HG02852 (cell line): ENCODE data around the gene PCDHGC3.
A peak's percentile ranks its signal among the peaks of the same experiment; 100 is the strongest.

Experiments
- ATAC-seq: cut with Tn5 transposase; IDR thresholded peaks from one replicate; pipeline ENCODE4 v1.9.1; 2021; ENCODE audit warnings: mild to moderate bottlenecking, moderate library complexity; ENCODE audit not compliant: unreplicated experiment

PCDHGC3 gene

DNA sequence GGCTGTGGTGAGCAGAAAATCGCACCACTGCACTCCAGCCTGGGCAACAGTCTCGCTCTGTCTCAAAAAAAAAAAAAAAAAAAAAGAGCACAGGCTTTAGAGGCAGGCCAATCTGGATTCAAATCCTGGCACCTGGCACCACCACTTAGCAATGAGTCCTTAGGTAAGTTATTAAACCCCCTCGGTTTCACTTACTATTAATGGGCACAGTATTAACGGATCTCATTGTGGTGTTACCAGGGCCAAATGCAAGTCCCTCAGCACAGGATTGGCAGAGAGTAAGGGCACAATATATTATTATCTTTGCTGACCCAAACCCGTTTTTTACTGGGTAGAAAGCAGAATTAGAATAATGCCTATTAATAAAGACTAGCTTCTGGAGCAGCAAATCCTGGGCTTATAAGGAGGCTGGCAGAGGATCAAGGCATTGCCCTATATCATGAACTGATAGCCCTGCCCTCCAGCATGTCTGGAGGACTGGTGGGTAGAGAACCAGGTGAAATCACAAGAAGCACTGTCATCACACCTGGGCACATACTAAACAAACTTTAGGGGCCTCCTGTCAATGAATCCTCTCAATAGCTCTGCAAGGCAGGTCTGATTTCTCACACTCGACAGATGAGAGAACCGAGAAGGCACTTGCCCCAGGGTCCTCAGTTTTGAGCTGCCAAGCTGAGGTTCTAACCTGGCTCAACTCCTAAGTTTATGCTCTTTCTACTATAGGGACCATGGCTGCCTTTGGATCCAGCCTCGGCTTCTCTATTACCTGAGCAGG is 30.8 kb downstream of the PCDHGC3 start:
- no peak for ATAC-seq

DNA sequence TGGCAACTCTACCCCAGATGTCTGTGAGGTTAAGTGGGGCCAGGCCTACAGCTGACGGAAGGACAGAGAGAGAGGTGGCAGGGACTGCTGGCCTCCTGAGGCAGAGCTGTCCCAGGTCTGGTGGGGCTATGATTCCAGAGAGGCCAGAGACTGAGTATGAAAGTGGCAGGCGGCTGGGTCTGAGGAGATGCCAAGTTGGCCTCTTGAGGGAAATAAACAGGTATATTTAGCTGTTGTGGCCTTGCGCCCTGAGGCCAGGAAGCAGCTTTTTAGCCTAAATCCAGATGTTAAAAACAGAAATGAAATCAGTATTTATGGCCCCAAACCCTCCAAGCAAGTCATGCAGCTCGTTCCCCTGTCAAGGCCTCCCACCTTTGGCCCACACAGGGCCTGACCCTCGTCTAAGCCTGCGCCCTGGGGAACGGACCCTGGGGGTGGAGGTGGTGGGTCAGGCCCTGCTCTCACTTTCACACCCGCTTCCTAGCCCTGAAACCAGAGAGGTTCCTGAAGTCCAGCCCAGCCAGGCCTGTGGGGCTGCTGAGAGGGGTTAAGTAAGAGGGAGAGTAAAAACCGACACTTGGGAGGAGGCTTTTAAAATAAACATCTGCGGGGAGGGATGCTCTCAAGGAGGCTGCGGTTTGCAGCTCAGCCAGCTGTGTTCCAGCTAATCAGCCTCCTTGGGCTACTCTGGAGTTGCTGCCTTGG is 31.8 kb downstream of the PCDHGC3 start:
- peak; percentile 46 for ATAC-seq

DNA sequence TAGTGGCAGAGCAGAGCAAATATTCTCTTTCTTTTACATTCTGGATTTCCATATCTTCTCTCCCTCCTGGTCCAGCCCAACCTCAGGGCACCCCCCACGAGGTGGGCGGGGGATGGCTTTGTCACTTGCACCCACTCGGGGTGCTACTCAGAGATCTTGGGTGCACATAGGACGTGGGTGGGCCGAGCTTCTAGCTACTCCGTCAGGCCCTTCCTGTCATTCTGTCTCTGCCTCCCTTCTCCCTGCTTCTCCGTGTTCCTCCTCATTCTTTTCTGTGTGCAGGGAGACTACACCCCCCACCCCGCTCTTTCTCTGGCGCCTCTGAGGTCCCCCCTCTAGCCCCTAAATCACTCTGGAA is 32.7 kb downstream of the PCDHGC3 start:
- ATAC-seq, result no peak

DNA sequence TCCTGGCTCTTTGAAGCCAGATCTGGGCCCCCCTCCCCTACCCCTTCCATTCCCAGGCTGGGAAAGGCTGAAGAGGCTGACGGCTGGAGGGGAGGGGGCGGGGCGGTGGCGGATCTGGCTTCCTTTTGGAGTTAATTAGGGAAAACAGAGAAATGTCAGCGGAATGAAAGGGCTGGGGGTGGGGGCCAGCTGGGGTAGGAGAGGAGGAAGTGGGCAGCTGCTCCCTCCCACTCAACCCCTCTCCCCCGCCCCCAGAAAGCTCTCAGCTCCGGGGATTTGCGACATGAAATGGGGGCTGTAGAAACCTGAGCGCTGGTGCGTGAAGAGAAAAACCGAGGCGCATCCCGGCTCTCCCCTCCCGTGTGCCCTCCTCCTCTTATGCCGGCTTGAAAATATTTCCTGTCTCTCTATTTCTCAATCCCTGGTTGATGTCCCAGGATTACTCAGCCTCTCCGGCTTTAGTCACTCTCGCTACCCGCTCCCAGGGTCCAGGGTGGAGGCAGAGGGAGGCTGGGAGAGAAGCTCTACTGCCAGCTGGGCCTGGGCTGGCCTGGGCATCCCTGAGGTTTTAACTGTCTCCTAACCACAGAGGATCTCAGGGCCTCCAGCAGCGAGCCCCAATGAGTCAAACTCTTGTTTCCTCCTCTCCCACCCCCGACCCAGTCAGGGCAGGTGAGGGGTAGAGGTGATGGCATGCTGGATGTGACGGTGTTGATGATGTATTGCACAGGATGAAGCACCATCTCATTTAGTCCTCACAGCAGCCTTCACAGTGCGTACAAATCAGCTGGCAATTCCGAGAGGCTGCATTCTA is 33.2 kb downstream of the PCDHGC3 start:
- no peak for ATAC-seq

DNA sequence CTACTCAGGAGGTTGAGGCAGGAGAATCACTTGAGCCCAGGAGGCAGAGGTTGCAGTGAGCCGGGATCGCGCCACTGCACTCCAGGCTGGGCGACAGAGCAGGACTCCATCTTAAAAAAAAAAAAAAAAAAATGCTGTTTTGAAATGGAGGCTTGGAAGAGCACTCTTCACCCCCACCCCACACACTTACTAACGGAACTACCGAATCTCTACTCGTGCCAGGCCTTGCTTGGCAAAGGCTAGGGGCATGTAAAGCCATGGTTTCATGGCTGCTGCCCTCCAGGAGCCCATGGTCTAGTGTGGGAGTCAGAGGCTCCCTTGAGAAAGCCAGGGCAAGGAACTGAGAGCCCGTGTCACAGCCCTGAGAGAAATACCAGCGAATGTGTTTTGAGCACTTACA is 34.4 kb downstream of the PCDHGC3 start:
- no peak for ATAC-seq

DNA sequence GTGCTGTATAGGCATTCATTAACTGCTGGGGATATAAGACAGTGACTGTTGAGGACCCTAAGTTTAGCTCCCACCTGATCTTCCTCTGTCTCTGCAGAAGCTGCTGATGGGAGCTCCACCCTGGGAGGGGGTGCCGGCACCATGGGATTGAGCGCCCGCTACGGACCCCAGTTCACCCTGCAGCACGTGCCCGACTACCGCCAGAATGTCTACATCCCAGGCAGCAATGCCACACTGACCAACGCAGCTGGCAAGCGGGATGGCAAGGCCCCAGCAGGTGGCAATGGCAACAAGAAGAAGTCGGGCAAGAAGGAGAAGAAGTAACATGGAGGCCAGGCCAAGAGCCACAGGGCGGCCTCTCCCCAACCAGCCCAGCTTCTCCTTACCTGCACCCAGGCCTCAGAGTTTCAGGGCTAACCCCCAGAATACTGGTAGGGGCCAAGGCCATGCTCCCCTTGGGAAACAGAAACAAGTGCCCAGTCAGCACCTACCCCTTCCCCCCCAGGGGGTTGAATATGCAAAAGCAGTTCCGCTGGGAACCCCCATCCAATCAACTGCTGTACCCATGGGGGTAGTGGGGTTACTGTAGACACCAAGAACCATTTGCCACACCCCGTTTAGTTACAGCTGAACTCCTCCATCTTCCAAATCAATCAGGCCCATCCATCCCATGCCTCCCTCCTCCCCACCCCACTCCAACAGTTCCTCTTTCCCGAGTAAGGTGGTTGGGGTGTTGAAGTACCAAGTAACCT is 35.3 kb downstream of the PCDHGC3 start:
- ATAC-seq, result no peak

DNA sequence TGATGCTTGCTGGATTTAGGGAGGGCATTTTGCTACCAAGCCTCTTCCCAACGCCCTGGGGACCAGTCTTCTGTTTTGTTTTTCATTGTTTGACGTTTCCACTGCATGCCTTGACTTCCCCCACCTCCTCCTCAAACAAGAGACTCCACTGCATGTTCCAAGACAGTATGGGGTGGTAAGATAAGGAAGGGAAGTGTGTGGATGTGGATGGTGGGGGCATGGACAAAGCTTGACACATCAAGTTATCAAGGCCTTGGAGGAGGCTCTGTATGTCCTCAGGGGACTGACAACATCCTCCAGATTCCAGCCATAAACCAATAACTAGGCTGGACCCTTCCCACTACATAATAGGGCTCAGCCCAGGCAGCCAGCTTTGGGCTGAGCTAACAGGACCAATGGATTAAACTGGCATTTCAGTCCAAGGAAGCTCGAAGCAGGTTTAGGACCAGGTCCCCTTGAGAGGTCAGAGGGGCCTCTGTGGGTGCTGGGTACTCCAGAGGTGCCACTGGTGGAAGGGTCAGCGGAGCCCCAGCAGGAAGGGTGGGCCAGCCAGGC is 36.1 kb downstream of the PCDHGC3 start:
- ATAC-seq, result no peak

DNA sequence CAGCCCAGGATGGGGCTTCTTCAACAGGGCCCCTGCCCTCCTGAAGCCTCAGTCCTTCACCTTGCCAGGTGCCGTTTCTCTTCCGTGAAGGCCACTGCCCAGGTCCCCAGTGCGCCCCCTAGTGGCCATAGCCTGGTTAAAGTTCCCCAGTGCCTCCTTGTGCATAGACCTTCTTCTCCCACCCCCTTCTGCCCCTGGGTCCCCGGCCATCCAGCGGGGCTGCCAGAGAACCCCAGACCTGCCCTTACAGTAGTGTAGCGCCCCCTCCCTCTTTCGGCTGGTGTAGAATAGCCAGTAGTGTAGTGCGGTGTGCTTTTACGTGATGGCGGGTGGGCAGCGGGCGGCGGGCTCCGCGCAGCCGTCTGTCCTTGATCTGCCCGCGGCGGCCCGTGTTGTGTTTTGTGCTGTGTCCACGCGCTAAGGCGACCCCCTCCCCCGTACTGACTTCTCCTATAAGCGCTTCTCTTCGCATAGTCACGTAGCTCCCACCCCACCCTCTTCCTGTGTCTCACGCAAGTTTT is 36.7 kb downstream of the PCDHGC3 start:
- ATAC-seq, result no peak

DNA sequence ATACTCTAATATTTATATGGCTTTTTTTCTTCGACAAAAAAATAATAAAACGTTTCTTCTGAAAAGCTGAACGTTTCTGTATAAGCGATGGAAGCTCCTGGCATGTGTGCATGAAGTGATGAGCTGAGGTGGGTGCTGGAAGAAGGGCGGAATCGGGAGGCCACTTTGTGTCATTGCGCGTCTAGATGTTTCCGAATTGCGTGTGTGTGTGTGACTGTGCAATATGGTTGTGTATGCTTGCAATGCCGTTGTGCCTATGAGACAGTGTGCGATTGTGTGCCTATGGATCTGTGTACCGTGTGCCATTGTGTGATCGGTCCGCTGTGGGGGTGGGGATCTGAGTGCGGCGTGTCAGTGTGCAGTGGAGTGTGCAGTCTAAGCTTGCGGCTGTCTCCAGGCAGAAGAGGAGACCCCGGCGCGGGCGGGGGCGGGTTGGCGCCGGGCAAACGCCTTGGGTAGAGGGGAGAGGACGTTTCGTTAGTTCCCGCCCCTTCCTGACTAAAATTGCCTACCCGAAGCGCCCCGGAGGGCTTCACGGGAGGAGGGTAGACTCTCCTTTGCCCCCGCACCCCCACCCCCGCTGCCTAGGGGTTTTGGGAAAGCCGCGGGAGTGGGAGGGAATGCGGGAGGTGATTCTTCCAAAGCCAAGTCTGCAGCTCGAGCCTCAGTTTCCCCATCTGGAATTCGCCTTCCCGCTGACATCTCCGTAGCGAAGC is 37.3 kb downstream of the PCDHGC3 start:
- ATAC-seq, result no peak

DNA sequence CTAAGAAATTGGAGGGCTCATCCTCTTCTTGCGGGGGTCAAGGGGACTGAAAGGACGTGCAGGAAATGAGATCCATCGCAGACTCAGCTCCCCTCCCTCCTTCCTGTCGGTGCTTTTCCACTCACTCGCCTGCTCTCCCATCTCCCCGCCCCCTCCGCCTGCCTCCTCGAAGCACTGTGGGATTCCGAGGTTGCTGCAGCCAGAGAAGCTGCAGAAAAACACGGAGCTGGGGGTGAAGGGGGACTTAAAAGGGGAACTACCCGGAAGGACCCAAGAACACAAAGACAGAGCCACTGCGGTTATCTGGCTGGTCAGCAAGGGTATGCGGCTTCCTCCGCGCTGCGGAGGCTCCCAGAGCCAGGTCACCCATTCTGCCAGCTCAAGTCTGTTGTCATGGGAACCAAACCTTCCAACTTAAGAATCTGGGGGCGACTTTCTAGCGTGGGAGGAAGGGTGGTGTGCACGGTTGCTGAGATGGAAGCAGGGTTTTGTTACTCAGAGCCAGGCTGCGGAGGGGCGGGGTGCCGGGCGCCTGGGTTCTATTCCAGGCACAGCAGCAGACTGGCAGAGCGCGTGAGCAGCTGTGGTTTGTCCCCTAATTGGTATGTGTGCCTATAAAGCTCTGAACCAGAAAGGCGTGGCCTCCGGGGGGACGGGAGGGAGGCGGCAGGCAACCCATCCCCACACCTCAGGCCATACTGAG is 38.0 kb downstream of the PCDHGC3 start:
- ATAC-seq, result no peak

DNA sequence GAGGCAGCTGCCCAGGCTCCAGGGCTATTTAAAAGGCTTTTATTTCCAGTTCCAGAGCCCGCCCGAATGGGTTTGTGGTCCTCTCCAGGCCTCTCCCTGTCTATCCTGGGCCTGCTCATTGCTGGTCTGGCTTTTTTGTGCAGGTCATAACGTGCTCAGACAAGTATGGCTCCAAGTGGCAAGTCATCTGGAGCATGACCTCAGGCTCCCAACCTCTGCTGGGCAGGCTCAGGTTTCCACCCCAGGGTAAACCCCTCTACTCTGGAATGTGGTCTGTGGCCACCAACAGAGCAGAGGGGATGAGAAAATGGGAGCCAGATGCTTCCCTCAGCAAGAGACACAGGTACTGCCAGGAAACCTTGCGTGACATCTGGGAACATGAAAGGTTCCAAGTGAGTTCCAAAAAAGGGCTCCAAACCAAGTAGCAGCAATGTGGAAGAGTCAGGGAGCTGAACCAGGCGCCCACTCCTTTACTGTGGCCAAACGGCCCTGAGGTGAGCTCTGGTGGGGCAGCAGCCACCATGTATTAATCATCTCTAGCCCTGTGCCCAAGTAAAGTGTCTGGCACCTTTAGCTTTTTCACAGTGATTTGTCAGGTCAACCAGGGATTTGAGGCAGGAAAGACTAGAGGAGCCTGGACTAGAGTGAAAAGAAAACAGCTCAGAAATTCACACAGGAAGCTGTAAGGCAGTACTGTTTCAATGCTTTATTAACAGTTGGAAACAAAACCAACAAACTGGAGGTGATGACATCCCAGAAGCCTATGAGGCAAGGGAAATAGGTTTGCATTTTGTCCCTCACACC is 38.8 kb downstream of the PCDHGC3 start:
- ATAC-seq, result no peak

DNA sequence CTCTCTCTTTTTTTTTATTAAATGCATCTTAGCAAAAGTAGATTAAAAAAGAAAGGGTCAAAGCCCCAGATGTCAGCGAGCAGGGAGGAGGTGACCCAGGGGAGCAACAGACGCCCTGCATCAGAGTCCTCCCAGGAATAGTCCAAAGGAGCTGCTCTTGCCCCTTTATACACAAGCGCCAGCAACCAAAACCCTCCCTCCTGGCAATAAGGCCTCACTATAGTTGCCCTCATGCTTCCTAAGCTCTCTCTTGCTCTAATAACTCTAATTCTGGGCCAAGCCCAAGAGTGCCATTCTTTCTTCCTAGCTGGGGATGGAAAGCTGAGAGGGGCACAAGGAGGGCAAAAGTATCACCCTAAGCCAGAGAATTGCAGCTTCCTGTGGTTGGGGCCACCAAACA is 39.4 kb downstream of the PCDHGC3 start:
- ATAC-seq, result no peak

DNA sequence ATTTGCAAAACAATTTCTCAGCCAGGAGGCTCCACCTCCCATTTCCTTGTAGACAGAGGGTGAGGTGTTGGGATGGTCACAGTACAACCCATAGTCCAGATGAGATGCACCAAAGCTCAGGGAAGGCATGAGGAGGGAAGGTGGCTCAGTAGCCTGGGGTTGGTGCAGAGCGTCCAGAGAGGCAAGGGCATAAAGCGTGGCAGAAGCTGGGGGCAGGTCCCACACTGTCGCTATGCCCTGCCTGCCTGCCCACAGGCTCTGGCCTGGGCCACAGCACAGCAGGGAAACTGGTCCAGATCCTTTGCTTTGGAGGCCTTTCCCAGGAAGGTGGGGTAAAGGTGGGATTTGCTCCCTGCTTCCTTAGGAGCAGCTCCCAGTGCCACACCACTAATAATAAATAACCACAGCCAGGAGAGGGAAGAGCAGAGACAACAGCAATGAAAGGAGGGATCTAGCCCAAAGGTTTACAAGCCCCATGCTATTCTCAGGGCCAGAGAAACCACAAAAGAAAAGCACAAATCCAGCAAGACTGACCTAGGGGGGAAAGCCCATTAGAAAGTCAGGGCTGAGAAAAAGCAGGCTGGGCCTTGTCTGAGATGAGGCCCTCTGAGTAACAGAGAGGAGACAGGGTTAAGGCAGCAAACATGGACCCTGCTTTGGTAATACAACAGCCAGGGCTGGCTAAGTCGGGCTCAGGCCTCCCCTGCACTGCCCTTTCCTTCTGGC is 40.3 kb downstream of the PCDHGC3 start:
- ATAC-seq, result no peak

DNA sequence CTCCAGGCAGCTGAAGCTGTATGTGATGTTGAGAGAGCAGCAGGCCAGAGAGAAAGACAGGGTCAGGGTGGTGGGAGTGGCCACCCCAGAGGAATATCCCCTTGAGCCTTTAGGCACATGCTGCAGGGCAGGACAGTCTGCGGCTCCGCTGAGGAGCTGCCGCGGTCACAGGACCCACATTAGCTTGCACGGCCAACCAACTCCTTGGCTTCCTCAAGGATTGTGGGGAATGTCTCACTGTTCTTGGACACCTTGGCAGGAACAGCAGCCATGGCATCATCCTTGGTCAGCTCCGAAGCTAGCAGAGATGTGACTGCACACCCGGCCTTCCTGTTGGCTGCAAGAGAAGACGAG is 40.9 kb downstream of the PCDHGC3 start:
- no peak for ATAC-seq

DNA sequence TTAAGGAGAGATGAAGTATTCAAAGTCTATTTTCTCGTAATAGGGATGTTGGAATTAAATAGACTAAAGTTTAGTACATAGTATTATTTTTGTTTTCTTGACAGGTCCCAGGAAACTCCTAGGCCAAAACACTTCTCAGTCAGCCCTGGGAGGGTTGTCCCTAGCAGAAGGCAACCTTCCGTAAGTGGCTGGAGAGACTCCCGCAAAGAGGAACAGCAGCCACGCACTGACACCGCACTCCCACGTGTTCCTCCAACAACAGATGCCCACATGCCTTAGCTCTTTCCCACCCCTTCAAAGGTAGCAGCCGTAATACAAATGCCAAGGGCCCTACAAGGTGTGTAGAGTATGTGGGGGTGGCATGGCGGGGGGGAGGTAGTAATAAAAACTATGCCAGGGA is 41.5 kb downstream of the PCDHGC3 start:
- no peak for ATAC-seq

DNA sequence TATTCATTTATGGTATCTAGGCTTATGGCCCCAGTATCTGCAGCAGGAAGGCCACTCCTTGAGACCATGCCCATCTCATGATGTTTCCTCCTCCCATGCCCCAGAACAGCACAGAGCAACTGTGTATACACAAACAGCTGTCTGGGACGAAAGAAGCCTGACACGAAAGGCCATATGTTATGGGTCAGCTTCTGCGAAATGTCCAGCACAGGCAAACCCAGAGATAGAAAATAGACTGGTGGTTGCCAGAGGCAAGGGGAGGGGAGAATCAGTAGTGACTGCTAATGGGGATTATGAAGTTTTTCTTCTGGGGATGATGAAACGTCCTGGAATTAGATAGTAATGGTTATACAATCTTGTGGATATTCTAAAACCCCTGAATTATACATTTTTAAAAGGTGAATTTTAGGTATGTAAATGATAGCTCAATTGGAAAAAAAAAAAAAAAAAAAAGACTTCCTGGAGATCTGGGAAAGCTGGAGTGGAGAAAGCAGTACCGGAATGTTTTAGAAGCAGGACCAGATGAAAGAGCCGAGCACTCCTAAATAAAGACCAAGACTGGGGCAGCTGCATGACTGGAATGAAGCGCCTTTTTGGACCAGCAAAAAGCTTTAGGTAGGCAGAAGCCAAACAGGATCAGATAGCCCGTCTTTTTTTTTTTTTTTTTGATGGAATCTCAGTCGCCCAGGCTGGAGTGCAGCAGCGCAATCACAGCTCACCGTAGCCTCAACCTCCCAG is 42.3 kb downstream of the PCDHGC3 start:
- ATAC-seq, result no peak

DNA sequence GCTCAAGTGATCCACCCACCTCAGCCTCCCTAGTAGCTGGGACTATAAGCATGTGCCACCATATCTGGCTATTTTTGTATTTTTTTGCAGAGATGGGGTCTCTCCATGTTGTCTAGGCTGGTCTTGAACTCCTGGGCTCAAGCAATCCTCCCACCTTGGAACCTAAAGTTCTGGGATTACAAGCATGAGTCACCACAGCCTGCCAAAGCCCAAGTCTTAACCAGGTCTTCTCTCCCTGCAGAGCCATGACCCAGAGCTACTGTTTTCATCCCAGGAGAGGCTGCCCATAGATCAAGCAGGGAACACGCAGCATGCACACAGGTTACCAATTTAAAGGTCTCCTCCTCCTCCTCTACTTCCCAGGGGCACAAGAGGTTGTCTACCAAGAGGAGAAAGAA is 42.9 kb downstream of the PCDHGC3 start:
- ATAC-seq, result no peak
